Cardiac muscle cell (in vitro differentiated cells and primary cell): ENCODE results near the gene DPF3. TPM values are rescaled to one million over a fixed set of nuclear protein-coding genes. Genes with fewer than 3 reads are reported as not detected.
A peak's percentile ranks its signal among the peaks of the same experiment; 100 is the strongest.

Source experiments
- DNase-seq, 2 donors: peaks; one replicate each; pipeline versions ENCODE4 v3.0.0 to v3.0.0-alpha.2; 2010 to 2017; ENCODE audit warnings: low read depth in 1 of 2, low spot score in 1 of 2
- H3K27ac ChIP-seq: fragments of 200-600 bp; sonication (generic); 2 replicates; pipeline ENCODE4 v1.5.1; 2016
- H3K27me3 ChIP-seq: fragments of 200-600 bp; sonication (generic); 2 replicates; pipeline ENCODE4 v1.6.0; 2016; ENCODE audit warnings: control low read depth
- H3K36me3 ChIP-seq: fragments of 200-600 bp; sonication (generic); 2 replicates; pipeline ENCODE4 v1.5.1; 2016; ENCODE audit warnings: control low read depth
- H3K4me1 ChIP-seq: fragments of 200-600 bp; sonication (generic); 2 replicates; pipeline ENCODE4 v1.8.1; 2017; ENCODE audit warnings: low read depth, mild to moderate bottlenecking, mixed run types
- H3K4me3 ChIP-seq: fragments of 200-600 bp; sonication (generic); 2 replicates; pipeline ENCODE4 v1.5.1; 2016; ENCODE audit warnings: mild to moderate bottlenecking
- H3K9me3 ChIP-seq: fragments of 200-600 bp; sonication (generic); 2 replicates; pipeline ENCODE4 v1.5.1; 2017; ENCODE audit warnings: low read depth, mild to moderate bottlenecking, control low read depth
- polyA plus RNA-seq: library from polyadenylated mRNA; unstranded; fragments of >200 nt; fragmentation: Nextera tagmentation; extraction: Ambion mirVana; gene quantifications from 2 replicates; pipeline ENCODE4 v1.2.1, GENCODE V29; 2016
- total RNA-seq: library from RNA; depleted of rRNA; stranded (reverse); fragments of >200 nt; gene quantifications from 2 replicates; pipeline ENCODE4 v1.2.3, GENCODE V29; 2016
- TF ChIP-seq, protein P1 (sequence below): IDR thresholded peaks from 2 replicates; pipeline ENCODE4 v1.5.1; 2012; ENCODE audit warnings: low read depth, mild to moderate bottlenecking, low read length

DPF3 gene
- total and polyA plus RNA-seq, 2 experiments from 2014 or later, result 25.9 to 84.8 TPM

DNA sequence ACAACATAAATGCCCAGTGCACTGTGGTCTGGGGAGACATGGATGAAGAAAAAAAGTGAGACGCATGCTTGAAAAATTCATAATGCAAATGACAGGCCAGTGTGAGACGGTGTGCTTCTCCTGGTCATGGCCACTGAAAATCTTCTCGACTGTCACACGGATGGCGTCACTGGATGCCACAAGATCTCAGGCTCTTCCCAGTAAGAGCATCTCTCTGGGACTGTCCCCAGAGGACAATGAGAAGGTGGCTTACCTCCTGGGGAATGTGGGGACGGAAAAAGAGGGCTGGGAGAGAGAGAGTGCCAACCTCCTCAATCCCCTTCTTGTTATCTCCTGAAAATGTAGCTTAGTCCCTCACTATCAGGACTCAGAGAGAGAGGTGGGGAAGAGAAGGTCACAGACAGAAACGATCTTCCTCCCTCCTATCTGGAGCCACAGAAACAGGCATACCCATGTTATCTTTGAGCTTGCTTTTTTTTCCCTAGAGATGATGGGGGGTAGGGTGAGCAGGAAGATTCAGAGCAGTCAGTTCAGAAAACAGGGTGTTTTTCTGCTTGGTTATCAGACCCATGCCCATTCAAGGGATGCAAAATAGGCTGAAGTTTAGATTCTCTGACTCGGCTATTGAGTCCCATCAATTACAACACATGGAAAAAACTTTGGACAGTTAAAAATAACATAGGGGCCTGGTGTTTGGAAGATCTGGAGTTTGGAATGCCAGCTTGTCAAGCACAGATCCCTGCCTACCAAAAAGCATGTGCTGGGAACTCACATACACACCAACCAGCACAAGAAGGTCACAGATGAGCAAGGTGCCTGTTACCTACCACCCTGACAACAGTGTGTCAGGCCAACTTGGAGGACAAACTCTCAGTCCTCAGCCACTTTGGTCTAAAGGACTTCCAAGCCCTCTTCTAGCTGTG is 24.2 kb downstream of the DPF3 start:
- TF ChIP-seq, protein P1, sequence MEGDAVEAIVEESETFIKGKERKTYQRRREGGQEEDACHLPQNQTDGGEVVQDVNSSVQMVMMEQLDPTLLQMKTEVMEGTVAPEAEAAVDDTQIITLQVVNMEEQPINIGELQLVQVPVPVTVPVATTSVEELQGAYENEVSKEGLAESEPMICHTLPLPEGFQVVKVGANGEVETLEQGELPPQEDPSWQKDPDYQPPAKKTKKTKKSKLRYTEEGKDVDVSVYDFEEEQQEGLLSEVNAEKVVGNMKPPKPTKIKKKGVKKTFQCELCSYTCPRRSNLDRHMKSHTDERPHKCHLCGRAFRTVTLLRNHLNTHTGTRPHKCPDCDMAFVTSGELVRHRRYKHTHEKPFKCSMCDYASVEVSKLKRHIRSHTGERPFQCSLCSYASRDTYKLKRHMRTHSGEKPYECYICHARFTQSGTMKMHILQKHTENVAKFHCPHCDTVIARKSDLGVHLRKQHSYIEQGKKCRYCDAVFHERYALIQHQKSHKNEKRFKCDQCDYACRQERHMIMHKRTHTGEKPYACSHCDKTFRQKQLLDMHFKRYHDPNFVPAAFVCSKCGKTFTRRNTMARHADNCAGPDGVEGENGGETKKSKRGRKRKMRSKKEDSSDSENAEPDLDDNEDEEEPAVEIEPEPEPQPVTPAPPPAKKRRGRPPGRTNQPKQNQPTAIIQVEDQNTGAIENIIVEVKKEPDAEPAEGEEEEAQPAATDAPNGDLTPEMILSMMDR, result no peak
- Histone ChIP-seq H3K4me3 (no peak overlapping the region), H3K4me1 (peaks cover 29% of the 10 kb centered on the region), H3K9me3 (no peaks in the 10 kb centered on the region), H3K27me3 (no peaks in the 10 kb centered on the region), H3K36me3 (no peaks in the 10 kb centered on the region), H3K27ac (peak overlapping the region; percentile 97)
- peak in 1 of 2 donors; percentile 58 for DNase-seq

- H3K36me3 ChIP-seq, result no peaks in the 10 kb centered on the region
- TF ChIP-seq, protein P1, result no peak
These were observed 25.4 kb downstream of the DPF3 start for GRCh38 chr14:72868500-72868899.

GRCh38 chr14:72864712-72865365 is 29.1 kb downstream of the DPF3 start:
- TF ChIP-seq, protein P1, result no peak
- DNase-seq, result peak in 1 of 2 donors; percentile 12
- no peak overlapping the region for H3K4me3 ChIP-seq
- H3K4me1 ChIP-seq, result peaks cover 14% of the 10 kb centered on the region
- H3K27ac ChIP-seq, result no peak overlapping the region
- H3K9me3 ChIP-seq, result no peaks in the 10 kb centered on the region
- no peaks in the 10 kb centered on the region for H3K27me3 ChIP-seq
- no peaks in the 10 kb centered on the region for H3K36me3 ChIP-seq

More at GRCh38 chr14:72868500-72868899, 25.4 kb downstream of the DPF3 start:
- H3K9me3 ChIP-seq, result no peaks in the 10 kb centered on the region
- no peaks in the 10 kb centered on the region for H3K27me3 ChIP-seq
- H3K27ac ChIP-seq, result peak overlapping the region; percentile 97
- peaks cover 29% of the 10 kb centered on the region for H3K4me1 ChIP-seq
- no peak overlapping the region for H3K4me3 ChIP-seq
- no peak for DNase-seq

- TF ChIP-seq, protein P1, result no peak
- no peak for DNase-seq
- Histone ChIP-seq H3K9me3 (no peaks in the 10 kb centered on the region), H3K4me3 (no peak overlapping the region), H3K27me3 (no peaks in the 10 kb centered on the region), H3K36me3 (no peaks in the 10 kb centered on the region), H3K27ac (no peak overlapping the region), H3K4me1 (no peaks in the 10 kb centered on the region)
These were observed 30.5 kb downstream of the DPF3 start for GRCh38 chr14:72863216-72864006.
